GM04504 (cell line): ENCODE data around the gene ZNF747.

Source experiments
- DNase-seq: peaks from one replicate; pipeline ENCODE4 v3.0.0-alpha.2; 2012; ENCODE audit warnings: low read depth

ZNF747 gene

DNA sequence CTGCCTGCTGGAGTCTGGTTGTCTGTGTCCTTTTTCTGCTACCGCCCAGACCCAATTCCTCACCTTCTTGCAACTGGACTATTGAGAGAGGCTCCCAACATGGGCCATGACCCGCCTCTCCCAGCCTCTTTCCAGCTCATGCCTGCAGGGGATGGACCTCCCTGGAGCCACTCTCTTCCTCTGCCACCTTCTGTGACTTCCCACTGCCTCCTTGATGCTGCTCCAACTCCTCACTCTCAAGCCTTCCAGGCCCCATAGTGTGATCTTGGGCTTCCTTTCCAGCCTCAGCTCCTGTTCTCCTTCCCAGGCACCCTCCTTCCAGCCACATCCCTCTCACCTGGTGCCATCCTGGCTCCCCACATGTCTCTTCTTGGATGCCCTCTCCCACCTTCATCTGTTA lies 19.4 kb downstream of the ZNF747 start:
- no peak for DNase-seq

DNA sequence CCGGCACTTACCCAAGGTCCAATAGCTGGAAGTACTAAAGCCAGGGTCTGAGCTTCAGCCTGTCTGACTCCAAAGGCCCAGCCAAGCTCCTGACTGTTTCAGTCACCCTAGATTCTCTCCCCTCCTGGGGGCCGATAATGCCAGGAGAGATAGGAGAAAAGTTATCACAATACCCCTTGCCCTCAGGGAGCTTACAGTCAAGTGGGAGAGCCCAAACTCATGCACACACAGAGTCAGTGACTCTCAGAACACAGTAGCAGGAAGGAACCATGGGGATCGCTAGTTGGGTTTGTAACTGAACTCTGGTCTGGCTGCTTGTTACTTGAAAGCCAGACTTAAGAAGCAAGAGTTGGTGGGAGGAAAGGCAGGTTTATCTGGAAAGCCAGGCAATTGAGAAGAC lies 23.1 kb downstream of the ZNF747 start:
- no peak for DNase-seq

DNA sequence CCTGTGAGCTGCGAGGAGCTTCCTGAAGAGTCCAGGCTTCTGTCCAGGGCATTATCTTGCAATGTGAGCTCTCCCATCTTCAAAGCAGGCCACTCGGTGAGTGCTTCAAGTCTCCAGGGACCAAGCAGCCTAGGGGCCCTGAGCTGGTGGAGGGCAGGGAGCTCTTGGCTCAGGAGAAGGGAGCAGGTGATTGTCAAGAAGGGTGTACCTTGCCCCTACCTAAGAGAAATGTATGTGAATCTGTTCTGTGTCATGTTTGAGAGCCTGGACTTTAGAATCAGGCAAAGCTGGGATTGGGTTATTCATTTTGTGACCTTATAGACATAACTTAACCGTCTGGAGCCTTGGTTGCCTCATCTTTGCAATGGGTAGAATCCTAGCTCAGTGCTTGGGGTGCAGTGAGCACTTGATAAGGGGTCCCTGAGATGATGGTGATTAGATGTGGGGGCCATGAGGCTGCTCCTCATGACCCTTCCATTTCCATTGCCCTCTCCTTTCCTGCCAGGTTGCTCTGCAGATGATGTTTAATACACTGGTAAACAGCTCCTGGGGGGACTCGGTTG lies 24.2 kb downstream of the ZNF747 start:
- no peak for DNase-seq

DNA sequence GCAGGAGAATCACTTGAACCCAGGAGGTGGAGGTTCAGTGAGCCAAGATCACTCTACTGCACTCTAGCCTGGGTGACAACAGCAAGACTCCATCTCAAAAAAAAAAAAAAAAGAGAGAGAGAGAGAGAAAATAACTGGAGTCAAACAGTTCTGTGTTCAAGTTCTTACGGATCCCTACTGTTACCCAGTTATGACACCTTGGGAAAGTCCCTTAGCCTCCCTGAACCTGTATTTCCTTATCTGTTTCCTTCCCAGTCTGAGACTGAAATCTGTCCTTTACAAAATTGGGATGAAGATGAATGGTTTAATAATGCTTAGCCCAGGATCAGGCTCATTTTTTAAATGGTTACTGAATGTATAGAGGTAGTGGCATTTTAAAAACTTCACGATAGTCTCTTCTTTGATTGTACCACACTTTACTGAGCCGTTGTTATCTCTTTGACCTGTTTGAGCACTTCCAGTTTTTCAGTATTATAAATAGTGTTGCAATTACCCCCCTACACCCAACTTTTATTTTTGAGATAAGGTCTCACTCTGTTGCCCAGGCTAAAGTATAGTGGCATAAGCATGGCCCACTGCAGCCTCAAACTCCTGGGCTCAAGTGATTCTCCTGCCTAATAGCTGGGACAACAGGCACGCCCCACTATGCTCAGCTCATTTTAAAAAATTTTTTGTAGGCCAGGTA lies 25.4 kb downstream of the ZNF747 start:
- DNase-seq = no peak

DNA sequence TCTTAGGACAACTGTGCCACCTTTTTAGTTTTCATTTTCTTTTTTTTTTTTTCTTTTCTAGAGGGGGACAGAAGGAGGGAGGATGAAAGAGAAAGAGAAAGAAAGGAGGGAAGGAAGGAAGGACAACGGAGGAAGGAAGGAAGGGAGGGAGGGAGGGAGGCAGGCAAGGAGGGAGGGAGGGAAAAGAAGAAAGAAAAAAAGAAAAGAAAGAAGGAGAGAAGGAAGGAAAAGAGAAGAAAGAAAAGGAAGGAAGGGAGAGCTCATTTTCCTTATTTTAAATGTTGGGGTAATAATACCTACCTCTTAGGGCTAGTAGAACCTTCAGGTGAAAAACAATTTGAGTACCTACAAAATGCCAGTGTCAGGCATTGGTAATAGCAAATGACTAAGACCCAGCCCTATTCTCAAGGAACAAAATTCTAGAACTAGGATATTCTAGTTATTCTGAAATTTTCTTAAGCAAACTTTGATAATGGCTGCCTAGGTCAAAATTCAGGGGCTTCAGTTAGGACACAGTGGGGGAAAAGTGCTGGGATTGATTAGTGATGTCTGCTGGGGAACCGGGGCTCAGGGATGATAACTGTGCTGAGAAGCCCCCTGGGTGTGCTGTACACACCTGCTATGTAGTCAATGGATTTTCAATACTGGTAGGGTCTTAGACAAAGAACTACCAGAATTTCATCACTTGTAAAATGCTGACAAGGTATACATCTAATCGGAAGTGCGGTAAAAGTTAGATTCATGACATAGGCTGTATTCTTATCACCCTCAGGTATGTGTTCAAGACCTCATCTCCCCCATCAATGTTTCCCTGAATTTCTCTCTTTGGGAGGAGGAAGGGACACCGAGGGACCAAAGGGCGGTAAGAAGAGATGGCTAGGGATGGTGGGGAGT lies 31.0 kb downstream of the ZNF747 start:
- no peak for DNase-seq

DNA sequence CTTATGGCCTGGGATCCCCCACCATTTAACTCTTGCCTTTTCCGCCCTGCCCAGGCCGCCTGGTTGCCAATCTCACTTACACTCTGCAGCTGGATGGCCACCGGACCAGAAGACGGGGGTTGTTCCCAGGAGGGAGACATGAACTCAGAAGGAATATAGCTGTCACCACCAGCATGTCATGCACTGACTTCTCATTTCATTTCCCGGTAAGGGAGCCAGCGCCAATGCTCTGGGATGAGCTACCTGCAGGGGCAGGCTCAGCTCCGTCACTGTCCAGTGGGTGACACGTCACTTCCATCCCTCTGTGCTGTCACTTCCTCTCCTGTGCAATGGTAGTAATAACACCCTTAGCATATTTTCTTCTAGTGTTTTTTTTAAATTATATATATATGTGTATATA lies 35.4 kb downstream of the ZNF747 start:
- DNase-seq = no peak

DNA sequence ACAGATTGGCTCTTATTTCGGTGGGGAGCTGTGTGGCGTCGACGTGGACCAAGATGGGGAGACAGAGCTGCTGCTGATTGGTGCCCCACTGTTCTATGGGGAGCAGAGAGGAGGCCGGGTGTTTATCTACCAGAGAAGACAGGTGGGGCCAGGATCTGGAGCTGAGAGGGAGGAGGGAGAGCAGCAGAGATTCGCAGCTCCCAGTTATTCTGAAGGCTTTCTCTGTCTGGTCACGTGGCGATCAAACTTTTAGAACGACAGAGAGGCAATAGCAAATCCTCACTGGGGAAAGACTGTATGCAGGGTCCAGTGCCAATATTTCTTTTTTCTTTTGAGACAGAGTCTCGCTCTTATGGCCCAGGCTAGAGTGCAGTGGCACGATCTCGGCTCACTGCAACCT lies 39.9 kb downstream of the ZNF747 start:
- no peak for DNase-seq

DNA sequence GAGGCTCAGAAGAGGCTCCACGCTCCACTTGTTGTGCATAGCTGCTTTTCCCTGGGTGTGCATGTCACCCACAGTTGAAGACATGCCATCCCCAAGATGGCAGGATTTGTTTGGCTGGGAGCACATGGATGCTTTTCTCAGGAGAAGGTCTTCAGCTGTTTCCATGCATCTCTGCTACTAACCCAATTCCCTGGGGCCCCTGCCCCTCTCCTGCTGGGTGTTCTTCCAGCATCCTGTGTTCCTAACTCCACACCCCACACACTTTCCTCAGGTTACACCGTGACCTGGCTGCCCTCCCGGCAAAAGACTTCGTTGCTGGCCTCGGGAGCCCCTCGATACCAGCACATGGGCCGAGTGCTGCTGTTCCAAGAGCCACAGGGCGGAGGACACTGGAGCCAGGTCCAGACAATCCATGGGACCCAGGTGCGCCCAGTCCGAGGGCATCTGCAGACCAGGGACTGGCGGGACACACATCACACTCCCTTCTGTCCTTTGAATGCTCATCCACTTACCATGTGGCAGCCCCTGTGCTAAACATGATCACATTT lies 40.6 kb downstream of the ZNF747 start:
- DNase-seq = no peak

DNA sequence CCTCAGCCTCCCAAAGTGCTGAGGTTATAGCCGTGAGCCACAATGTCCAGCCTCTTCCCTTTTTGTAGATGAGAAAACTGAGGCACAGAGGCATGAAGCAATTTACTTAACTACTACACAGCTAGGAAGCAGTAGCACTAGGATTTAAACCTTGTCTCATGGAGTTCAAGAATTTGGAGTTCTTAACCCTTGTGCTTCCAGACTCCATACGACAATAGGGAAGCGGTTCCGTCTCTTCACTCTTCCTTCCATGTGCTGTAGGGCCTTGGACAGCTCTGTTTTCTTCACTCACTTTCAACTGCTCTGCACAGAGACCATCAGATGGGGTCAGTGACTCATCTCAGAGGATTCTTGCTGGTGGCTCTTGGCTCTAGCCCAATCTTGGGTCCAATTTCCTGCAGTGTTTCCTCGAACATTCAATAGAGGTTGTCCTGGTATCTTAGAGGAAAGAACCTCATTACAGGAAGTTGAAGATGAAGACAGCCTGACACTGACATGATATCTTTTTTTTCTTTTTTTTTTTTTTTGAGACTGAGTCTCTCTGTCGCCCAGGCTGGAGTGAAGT lies 42.8 kb downstream of the ZNF747 start:
- DNase-seq = peak; percentile 79

DNA sequence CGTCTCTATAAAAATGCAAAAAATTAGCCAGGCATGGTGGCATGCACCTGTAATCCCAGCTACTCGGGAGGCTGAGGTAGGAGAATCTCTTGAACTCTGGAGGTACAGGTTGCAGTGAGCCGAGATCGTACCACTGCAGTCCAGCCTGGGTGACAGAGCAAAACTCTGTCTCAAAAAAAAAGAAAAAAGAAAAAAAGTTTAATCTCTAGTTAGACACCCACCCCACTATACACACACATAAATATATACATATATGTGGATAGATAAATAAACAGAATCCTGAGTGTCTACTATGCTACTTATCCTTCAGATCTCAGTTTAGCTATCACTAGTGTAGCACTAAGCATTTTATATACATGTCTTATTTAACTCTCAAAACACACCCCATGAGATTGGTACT lies 43.4 kb downstream of the ZNF747 start:
- no peak for DNase-seq

DNA sequence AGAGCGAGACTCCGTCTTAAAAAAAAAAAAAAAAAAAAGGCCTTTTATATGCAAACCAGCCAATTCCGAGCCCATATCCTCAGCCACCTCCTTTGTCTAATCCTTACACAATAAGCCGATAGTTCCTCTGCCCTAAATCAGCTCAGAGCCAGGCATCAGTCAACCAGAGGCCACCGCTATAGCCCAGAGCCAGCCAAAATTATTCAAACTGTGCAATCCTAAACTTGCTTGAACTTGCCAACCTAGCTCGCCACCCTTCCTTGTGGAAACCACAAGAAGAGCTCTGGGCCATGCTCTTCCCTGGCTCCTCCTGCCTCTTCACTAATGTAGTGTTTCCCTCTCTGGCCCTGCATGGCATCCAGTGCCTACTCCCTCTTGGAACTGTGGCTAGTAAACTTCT lies 44.4 kb downstream of the ZNF747 start:
- DNase-seq = no peak

DNA sequence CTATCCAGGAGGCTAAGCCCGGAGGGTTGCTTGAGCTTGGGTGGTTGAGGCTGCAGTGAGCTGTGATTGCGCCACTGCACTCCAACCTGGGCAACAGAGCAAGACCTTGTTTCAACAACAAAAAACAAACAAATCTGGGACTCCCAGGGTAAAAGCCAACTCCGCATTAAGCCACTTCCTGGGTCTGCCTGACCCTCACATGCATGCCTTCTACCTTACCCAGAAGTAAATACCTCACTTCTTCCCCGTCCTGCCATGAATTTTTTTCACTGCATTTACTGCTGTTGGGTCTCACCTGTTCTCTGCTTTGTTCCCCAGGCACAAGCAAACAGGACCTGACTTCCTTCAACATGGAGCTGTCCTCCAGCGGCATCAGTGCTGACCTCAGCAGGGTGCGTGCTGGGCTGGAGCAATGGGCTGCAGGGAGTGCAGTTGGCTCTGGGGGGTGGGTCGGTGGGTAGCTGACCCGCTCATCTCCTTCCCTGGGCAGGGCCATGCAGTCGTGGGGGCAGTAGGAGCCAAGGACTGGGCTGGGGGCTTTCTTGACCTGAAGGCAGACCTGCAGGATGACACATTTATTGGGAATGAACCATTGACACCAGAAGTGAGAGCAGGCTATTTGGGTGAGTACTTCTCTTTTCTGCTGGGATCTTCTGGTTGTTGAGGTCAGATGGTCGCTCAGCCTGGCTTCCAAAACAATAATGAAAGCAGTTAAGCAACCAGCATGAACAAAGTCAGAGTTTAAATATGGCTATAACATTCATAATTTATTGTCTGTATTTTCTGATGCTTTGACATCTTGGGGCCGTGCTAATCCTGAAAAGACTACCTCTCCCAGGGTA lies 45.7 kb downstream of the ZNF747 start:
- DNase-seq = no peak

DNA sequence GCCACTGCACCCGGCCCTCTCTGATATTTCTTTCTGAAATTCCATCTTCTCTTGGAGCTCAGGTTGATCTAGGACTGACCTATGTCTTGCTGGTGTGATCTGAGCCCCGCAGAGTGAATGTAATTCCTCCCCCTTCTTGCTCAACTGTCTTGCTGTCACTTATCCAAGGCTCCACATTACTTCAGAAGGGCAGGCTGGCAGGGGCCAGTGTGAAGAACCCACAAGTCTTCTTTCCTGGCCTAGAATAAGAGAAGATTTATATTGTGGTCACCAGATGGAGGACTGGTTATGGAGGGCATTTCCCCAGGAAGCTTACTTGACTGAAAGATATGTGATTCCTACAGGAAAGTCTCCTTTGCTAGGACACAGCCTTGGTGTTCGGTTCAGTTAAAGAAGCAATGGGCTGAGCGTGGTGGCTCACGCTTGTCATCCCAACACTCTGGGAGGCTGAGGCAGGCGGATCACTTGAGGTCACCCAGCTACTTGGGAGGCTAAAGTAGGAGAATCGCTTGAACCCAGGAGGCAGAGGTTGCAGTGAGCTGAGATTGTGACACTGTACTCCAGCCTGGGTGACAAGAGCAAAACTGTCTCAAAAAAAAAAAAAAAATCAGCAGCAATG lies 48.7 kb downstream of the ZNF747 start:
- peak; percentile 22 for DNase-seq

DNA sequence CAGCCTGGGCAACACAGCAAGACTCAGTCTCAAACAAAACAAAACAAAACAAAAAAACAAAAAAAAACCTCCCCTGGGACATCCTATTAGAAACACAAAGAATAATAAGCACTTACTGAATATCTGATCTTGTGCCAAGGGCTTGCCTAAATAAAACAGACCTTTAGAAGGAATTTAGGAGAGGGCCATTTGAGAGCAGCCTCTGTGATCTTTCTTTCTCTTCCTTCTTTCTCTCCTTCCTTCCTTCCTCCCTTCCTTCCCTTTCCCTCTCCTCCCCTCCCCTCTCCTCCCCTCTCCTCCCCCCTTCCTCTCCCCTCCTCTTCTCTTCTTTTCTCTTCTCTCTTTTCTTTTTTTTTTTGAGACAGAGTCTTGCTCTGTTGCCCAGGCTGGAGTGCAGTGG lies 49.8 kb downstream of the ZNF747 start:
- no peak for DNase-seq

DNA sequence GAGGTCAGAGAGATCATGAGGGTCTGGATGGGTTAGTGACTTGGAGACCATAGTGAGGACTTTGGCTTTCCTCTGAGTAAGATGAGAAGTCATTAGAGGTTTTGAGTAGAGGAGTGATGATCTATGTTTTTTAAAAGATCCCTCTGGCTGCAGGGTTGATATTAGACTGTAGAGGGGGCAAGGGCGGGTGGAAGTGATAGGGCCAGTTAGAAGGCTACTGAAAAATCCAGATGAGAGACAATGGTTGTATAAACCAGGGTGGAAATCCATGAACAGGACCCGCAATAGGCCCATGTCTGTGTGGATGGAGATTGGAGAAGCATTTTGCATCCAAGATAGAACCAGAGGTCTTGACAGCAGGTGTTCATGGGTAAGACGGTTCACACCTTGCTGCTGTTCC lies 52.3 kb downstream of the ZNF747 start:
- no peak for DNase-seq

DNA sequence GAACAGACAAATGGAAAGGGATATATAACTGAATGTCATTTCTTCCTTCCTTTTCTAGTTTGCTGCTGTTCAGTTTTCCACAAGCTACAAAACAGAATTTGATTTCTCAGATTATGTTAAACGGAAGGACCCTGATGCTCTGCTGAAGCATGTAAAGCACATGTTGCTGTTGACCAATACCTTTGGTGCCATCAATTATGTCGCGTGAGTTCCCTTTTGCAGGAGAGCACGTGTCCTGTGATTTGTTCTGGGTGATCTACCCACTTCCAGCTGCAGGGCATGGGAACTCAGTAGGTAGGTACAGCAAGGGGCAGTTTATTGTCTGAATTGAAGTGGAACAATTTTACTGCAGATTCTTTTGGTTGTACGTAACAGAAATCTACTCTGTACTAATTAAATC lies 53.3 kb downstream of the ZNF747 start:
- DNase-seq = no peak
